Sigmoid colon (tissue), 4 donors: ENCODE data around the gene TLL2.

ENCODE experiments used
- EP300 ChIP-seq, 4 donors: sonication (generic); formaldehyde crosslinking; IDR thresholded peaks; one replicate each; pipeline ENCODE4 v1.6.1; 2017; ENCODE audit warnings: antibody characterized with exemption in 4 of 4
- POLR2A ChIP-seq, 2 donors: fragments of 450-650 bp; IDR thresholded peaks; one replicate each; pipeline ENCODE4 v1.6.1; 2016; ENCODE audit warnings: antibody characterized with exemption in 2 of 2, mild to moderate bottlenecking in 2 of 2, moderate library complexity in 2 of 2
- POLR2AphosphoS5 ChIP-seq, 4 donors: sonication (generic); formaldehyde crosslinking; IDR thresholded peaks; one replicate each; pipeline ENCODE4 v1.6.1; 2017; ENCODE audit warnings: antibody characterized with exemption in 4 of 4
- TF ChIP-seq, protein P1 (sequence below), 4 experiments: fragments of 450-650 bp in 3 of 4; fragments of 200-600 bp in 1 of 4; IDR thresholded peaks; one replicate each; pipeline ENCODE4 v1.5.1; 2016 to 2019; ENCODE audit warnings: antibody characterized with exemption in 4 of 4, mild to moderate bottlenecking in 3 of 4, moderate library complexity in 2 of 4

DNA sequence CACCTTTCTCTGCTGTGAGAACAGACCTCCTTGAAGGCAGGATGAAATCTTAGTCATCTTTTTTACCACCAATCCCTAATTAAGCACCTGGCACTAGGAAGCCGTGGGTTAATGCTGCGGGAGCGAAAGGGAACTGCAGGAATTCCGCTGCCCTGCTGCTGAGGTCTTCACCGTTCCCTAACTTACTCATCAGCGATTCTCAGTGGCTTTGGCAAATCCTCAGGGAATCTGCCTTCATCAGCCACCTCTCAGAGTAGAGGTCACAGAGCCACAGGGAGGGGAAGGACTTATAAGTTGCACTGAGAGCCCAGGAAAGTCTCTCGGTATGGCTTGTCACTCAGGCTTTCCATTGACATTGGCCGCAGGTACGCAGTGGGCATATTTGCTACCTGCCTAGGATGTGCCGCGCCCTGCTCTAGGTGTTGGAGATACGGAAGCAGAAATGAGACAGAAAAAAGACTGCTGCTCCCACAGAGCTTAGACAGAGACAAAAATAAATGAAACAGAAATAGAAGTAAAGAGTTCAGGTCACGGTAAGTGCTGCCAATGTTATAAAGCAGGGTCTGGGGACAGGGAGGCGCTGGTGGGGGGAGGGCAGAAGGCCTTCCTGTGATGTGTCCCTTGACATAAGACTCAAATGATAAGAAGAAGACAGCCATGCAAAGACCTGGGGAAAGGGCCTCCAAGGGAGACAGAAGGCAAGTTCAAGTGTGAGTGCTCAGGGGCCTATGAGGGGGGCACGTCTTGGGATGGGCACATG is 82.3 kb downstream of the TLL2 start:
- TF ChIP-seq, protein P1, sequence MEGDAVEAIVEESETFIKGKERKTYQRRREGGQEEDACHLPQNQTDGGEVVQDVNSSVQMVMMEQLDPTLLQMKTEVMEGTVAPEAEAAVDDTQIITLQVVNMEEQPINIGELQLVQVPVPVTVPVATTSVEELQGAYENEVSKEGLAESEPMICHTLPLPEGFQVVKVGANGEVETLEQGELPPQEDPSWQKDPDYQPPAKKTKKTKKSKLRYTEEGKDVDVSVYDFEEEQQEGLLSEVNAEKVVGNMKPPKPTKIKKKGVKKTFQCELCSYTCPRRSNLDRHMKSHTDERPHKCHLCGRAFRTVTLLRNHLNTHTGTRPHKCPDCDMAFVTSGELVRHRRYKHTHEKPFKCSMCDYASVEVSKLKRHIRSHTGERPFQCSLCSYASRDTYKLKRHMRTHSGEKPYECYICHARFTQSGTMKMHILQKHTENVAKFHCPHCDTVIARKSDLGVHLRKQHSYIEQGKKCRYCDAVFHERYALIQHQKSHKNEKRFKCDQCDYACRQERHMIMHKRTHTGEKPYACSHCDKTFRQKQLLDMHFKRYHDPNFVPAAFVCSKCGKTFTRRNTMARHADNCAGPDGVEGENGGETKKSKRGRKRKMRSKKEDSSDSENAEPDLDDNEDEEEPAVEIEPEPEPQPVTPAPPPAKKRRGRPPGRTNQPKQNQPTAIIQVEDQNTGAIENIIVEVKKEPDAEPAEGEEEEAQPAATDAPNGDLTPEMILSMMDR (IDR thresholded peaks at IDR 0.05): no peak
- TF ChIP-seq EP300 (IDR thresholded peaks at IDR 0.05) (no peak), POLR2AphosphoS5 (IDR thresholded peaks at IDR 0.05) (no peak), POLR2A (IDR thresholded peaks at IDR 0.05) (no peak)
